GM18858 (cell line): ENCODE measurements around the gene PPARG.
"Not testable (repeated sequence)": the region's sequence is repeated elsewhere in the genome, so short reads cannot be mapped to it uniquely, and the experiment has no call there.

Experiments
- ATAC-seq: cut with Tn5 transposase; IDR thresholded peaks from one replicate; pipeline ENCODE4 v1.9.1; 2021; ENCODE audit not compliant: unreplicated experiment

The PPARG gene

DNA sequence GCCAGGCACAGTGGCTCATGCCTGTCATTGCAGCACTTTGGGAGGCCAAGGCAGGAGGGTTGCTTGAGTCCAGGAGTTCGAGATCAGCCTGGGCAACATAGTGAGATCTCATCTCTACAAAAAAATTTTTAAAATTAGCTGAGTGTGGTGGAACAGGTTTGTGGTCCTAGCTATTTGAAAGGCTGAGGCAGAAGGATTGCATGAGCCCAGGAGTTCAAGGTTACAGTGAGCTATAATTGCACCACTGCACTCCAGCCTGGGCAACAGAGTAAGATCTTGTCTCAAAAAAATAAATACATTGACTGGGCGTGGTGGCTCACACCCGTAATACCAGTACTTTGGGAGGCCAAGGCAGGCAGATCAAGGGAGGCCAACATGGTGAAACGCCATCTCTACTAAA, 168.5 kb downstream of the PPARG start:
- ATAC-seq, result not testable (repeated sequence)

- no peak for ATAC-seq
Observed at GRCh38 chr3:12458901-12459300, 170.0 kb downstream of the PPARG start.

GRCh38 chr3:12460127-12460526, 171.3 kb downstream of the PPARG start:
- ATAC-seq, result no peak

DNA sequence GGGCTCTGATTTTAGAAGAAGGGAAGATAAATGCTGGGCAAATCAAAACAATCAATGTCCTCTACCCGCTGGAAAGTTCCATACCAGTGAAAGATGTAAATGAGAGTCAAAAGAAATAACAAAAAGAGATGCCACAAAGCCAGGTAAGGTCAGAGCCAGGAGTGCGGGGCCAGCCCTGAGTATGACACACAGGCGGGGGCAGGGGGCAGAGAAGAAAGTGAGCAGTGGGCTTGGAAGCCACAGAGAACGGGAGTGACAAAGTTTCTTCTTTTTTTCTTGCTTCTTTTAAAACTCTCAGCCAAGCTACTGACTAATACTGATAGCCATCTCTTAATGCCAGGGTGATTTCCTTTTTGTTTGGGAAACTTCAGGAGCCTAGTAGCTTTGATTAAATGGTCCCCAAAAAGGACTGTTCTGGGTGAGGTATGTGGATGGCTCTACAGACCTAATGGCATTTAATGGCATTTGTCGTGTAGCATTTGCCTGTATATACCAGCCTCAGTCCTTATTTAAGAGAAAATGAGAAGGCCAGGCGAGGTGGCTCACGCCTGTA, 172.3 kb downstream of the PPARG start:
- ATAC-seq, result no peak

- no peak for ATAC-seq
Observed at GRCh38 chr3:12462159-12462947, 173.5 kb downstream of the PPARG start.

- ATAC-seq, result no peak
Observed at GRCh38 chr3:12463686-12464085, 174.8 kb downstream of the PPARG start.

- ATAC-seq, result no peak
Observed at GRCh38 chr3:12464181-12464580, 175.3 kb downstream of the PPARG start.

DNA sequence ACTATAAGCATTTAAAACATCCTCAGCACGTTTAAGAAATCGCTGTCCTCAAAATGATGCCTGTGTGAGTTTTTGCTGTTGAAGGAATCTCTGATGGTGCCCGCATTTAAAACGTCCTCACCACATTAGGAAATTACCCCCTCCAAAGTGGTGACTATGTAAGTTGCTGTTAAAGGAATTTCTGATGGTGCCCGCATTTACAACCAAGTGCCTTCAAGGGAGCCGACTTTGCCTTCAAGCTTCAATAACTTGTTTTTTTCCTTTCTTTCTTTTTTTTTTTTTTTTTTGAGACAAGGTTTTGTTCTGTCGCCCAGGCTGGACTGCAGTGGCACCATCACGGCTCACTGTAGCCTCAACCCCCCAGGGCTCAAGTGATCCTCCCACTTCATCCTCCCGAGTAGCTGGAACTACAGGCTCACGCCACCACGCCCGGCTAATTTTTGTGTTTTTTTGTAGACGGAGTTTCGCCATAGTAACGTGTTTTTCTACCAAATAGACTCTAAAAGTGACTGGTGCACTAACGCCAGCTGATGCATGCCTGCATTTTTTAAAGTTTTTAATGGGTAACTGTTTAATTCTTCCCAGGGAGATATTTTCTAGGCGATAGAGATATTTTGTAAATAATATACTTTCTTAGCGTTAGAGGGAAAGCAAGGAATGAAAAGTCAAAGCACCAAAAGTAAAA, 176.4 kb downstream of the PPARG start:
- no peak for ATAC-seq

GRCh38 chr3:12465836-12466225, 177.0 kb downstream of the PPARG start:
- ATAC-seq, result no peak

DNA sequence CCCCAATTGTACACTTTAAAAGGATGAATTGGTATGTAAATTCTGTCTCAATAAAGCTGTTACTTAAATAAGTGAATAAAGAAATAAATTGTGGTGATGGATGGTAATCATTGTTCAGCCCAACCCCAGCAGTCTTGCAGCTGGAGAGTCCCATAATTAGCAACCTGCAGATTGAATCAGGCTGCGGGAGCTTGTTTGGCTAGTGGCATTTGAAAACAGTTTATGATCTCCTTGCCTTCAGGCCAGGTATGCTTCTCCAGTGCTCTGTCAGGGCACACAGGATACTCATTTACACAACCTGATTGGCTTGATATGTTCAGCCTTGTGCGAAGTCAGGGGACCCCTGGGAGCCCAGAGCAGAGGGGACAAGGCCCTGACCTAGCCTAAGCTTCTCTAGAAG, 178.9 kb downstream of the PPARG start:
- no peak for ATAC-seq

GRCh38 chr3:12468276-12468675, 179.4 kb downstream of the PPARG start:
- ATAC-seq, result no peak

DNA sequence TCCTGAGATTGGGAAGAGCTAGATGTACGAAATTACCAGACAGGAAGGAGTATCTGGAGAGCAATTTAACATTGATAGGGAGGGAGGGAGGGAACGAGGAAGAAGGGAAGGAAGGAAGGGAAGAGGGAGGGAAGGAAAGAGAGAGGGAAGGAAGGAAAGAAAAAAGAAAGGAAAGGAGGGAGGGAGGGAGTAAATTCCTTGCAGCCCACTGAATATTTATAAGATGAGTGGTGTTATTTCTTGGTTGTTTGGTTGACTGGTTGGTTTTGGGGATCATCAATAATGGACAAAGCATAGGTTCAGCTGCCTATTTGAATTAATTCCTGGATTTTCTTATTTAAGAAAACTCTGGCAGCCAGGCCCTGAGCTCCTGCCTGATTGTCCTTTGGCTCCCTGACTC, 179.9 kb downstream of the PPARG start:
- no peak for ATAC-seq

DNA sequence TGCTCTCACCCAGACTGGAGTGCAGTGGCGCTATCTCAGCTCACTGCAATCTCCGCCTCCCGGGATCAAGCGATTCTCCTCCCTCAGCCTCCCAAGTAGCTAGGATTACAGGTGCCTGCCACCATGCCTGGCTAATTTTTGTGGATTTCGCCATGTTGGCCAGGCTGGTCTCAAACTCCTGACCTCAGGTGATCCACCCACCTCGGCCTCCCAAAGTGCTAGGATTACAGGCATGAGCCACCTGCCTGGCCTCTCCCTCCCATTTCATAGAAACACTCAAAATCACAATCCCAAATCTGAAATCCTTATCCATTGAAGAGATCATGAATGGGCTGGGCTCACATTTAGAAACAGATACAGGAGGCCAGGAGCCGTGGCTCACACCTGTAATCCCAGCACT, 180.4 kb downstream of the PPARG start:
- ATAC-seq, result not testable (repeated sequence)

GRCh38 chr3:12470111-12470510, 181.2 kb downstream of the PPARG start:
- no peak for ATAC-seq

- ATAC-seq, result no peak
Observed at GRCh38 chr3:12470680-12471079, 181.8 kb downstream of the PPARG start.

- ATAC-seq, result no peak
Observed at GRCh38 chr3:12471241-12471640, 182.4 kb downstream of the PPARG start.

- ATAC-seq, result no peak
Observed at GRCh38 chr3:12472000-12472610, 183.2 kb downstream of the PPARG start.

GRCh38 chr3:12472796-12473195, 183.9 kb downstream of the PPARG start:
- no peak for ATAC-seq

- ATAC-seq, result no peak
Observed at GRCh38 chr3:12473511-12473910, 184.6 kb downstream of the PPARG start.

GRCh38 chr3:12476238-12476897, 187.5 kb downstream of the PPARG start:
- ATAC-seq, result no peak

- ATAC-seq, result no peak
Observed at GRCh38 chr3:12477256-12477655, 188.4 kb downstream of the PPARG start.
